ENCODE results near the gene TEX54. TPM values are rescaled to one million over a fixed set of nuclear protein-coding genes. Genes with fewer than 3 reads are reported as not detected.

The TEX54 gene
- total and polyA plus RNA-seq, 2 of the 13 experiments (the other 11 are each of a cell fraction or from before 2014, with no cell fraction given), result not detected

- intact Hi-C loops (cut with micrococcal nuclease; ENCODE audit: unreplicated experiment) (loop anchor here (1.0 to 2.0 kb wide), 3 partner anchors 10 to 44 kb away; partner anchors contain the start of genes NXF1 and TMEM179B), in situ Hi-C loops (cut with HindIII; ENCODE audit: extremely low pct_ligation_motif_present, low pct_unique_long_range_greater_than_20kb) (loop anchor here (5.0 kb wide), 1 partner anchor 44 kb away; the partner anchor contains the start of gene TMEM179B)
- ChIA-PET CTCF (ENCODE audit: low intra/inter-chr PET ratio, low total read pairs) (no interaction called here), POLR2A (interaction anchor here (0.9 to 4.7 kb wide), 21 partner anchors 9 to 209 kb away, joined by 3 to 164 read pairs (median 12); partner anchors contain the start of genes B3GAT3, BSCL2, C11orf98 and CSKMT)
- no peak for FAIRE-seq
- H3K27ac ChIP-seq (ENCODE audit: extremely low read length, insufficient read depth, low read length), result peak overlapping the region; percentile 95
- H3K27me3 ChIP-seq (ENCODE audit: control insufficient read depth in 1 of 2, insufficient read depth in 2 of 2, low read length in 2 of 2), result no peaks in the 10 kb centered on the region; a peak in 1 of 5 replicates
- H3K4me3 ChIP-seq (replicated peaks in 1 of 3; ENCODE audit: insufficient read depth in 1 of 3, low read depth in 2 of 3, low read length in 3 of 3), result peak overlapping the region; percentile 78 to 100 (median 99)
- peak; percentile 49 for ATAC-seq
- peak; percentile 57 for DNase-seq (ENCODE audit: low spot score)
- H3K9ac ChIP-seq (ENCODE audit: insufficient read depth, low read depth, low read length), result peak overlapping the region; percentile 94
- H3K36me3 ChIP-seq (replicated peaks in 1 of 2; ENCODE audit: control insufficient read depth in 1 of 2, insufficient read depth in 2 of 2, low read length in 2 of 2), result peaks cover 20 to 42% of the 10 kb centered on the region in 2 experiments
- H3K79me2 ChIP-seq (ENCODE audit: insufficient read depth, low read length), result peaks cover 29% of the 10 kb centered on the region
- H2AFZ ChIP-seq (ENCODE audit: low read length), result no peak overlapping the region
- no TSS peak for BruUV-seq (replicated peaks)
- H3K4me2 ChIP-seq (ENCODE audit: low read depth, low read length), result peak overlapping the region; percentile 90
- H3K4me1 ChIP-seq (ENCODE audit: insufficient read depth, low read length), result peaks cover 32% of the 10 kb centered on the region
- no peaks in the 10 kb centered on the region for H4K20me1 ChIP-seq (ENCODE audit: insufficient read depth, low read length)
- H3K9me3 ChIP-seq (ENCODE audit: low read length), result no peaks in the 10 kb centered on the region
- 2% methylated on average over 26 of the region's 33 CpGs for WGBS (ENCODE audit: low lambda C conversion rate)
- TF ChIP-seq ATF6 (CRISPR knock-in tag; conservative IDR thresholded peaks at IDR 0.05) (no peak), TP53 (CRISPR knock-in tag; conservative IDR thresholded peaks at IDR 0.05) (no peak), KDM3A (CRISPR knock-in tag; IDR thresholded peaks at IDR 0.05; ENCODE audit: low read depth) (peak; percentile 23; the same call in 1 of the 2 replicates), HNF4G (IDR thresholded peaks at IDR 0.05; ENCODE audit: borderline replicate concordance, low read depth, low read length) (0 out of 2 replicates have a peak, but pooled peaks have one; percentile 10), HNF4G (CRISPR knock-in tag; IDR thresholded peaks at IDR 0.05; ENCODE audit: borderline replicate concordance, low read depth) (no peak), ZNF749 (CRISPR knock-in tag; IDR thresholded peaks at IDR 0.05; ENCODE audit: borderline replicate concordance) (peak; percentile 46; the same call in 1 of the 2 replicates), ZFYVE20 (CRISPR knock-in tag; IDR thresholded peaks at IDR 0.05; ENCODE audit: borderline replicate concordance, low read depth) (no peak), ZNF501 (CRISPR knock-in tag; IDR thresholded peaks at IDR 0.05) (peak; percentile 40; the same call in 1 of the 2 replicates), TBX2 (CRISPR knock-in tag; IDR thresholded peaks at IDR 0.05; ENCODE audit: borderline replicate concordance) (peak; percentile 28), PRDM15 (CRISPR knock-in tag; IDR thresholded peaks at IDR 0.05) (peak; percentile 98), HNRNPLL (IDR thresholded peaks at IDR 0.05; ENCODE audit: low read depth, low read length, poor library complexity, severe bottlenecking) (peak; percentile 26), ZNF362 (CRISPR knock-in tag; IDR thresholded peaks at IDR 0.05; ENCODE audit: borderline replicate concordance) (0 out of 2 replicates have a peak, but pooled peaks have one; percentile 3), ZNF883 (CRISPR knock-in tag; IDR thresholded peaks at IDR 0.05; ENCODE audit: not compliant biosample characterization) (peak; percentile 48), SIN3A (IDR thresholded peaks at IDR 0.05; ENCODE audit: borderline replicate concordance, low read depth, low read length) (peak; percentile 47; the same call in 1 of the 2 replicates), TARDBP (CRISPR knock-in tag; IDR thresholded peaks at IDR 0.05) (0 out of 2 replicates have a peak, but pooled peaks have one; percentile 28), HDAC1 (CRISPR knock-in tag; IDR thresholded peaks at IDR 0.05) (peak; percentile 56; the same call in 1 of the 2 replicates)
Observed at GRCh38 chr11:62830904-62831519, 1.6 kb downstream of the TEX54 start.
